HuH-7 (cell line): ENCODE results near the gene TIPARP.
"Not testable (repeated sequence)": the region's sequence is repeated elsewhere in the genome, so short reads cannot be mapped to it uniquely, and the experiment has no call there.

Experiments
- DNase-seq: peaks from one replicate; pipeline ENCODE4 v3.0.0; 2011; ENCODE audit warnings: low spot score

TIPARP gene

GRCh38 chr3:156676768-156677479, 2.5 kb downstream of the TIPARP start:
- no peak for DNase-seq

DNA sequence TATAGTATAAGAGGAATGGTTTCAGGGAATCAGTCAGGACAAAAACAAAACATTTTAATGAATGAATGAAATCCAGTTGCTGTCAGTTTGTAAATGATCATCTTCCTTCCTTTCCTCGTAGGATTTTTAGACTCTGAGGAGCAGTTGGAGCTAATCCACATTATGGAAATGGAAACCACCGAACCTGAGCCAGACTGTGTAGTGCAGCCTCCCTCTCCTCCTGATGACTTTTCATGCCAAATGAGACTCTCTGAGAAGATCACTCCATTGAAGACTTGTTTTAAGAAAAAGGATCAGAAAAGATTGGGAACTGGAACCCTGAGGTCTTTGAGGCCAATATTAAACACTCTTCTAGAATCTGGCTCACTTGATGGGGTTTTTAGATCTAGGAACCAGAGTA, 3.1 kb downstream of the TIPARP start:
- DNase-seq, result no peak

DNA sequence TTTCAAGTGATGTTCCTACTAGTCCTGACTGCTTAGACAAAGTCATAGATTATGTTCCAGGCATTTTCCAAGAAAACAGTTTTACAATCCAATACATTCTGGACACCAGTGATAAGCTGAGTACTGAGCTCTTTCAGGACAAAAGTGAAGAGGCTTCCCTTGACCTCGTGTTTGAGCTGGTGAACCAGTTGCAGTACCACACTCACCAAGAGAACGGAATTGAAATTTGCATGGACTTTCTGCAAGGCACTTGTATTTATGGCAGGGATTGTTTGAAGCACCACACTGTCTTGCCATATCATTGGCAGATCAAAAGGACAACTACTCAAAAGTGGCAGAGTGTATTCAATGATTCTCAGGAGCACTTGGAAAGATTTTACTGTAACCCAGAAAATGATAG, 3.8 kb downstream of the TIPARP start:
- no peak for DNase-seq

GRCh38 chr3:156680243-156680914, 6.0 kb downstream of the TIPARP start:
- no peak for DNase-seq

DNA sequence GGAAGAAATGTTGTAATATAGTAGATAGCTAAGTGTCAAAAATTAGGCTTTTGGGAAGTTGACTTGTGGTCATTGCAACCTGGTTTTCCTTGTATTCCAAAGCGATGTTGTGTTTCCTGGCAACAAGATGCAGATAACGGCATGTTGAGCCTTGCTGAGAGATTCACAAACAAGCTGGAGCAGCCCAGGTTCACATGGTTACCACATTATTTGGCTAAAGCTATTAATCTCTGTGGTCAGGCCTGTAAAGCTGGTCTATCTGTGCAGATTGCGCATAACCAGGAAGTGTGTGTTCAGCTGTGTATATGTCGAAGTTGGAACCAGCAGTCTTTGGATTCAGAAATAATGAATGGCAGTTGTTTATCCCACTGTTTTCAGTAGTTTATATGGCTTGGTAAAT, 6.6 kb downstream of the TIPARP start:
- no peak for DNase-seq

DNA sequence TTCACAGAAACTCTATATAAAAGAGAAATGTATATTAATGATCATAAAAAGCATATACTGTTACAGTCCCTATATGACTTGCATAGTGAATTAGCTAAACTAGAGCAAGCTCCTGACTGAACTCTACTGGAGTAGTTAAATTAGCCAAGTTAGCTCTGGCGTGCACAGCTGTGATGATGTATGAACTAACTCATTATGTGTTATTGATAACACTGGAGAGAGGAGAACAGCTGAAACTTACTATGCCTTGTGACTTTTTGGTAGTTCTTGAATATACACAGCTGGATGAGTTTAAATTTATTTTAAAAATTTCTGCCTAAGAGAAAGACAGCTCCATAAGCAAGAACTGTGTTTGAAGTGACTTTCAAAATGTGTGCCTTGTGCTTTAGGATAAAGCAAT, 8.1 kb downstream of the TIPARP start:
- no peak for DNase-seq

DNA sequence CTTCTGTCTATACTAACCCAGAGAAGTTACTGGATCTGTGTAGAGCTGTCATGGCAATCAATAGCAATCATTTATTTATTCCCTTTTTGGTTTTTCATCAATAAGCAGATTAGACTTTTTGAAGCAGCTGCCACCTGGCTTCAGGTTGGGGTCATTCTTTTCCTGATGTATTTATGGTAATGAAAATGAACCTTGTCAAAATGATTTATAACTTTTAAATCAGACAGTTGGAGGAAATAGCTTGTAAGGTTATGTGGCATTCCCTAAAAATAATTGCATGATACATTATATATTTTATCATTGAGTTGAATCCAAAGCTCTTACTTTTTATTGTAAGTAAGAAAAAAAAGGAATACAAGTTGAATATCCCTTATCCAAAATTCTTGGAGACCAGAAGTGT, 8.6 kb downstream of the TIPARP start:
- DNase-seq, result no peak

DNA sequence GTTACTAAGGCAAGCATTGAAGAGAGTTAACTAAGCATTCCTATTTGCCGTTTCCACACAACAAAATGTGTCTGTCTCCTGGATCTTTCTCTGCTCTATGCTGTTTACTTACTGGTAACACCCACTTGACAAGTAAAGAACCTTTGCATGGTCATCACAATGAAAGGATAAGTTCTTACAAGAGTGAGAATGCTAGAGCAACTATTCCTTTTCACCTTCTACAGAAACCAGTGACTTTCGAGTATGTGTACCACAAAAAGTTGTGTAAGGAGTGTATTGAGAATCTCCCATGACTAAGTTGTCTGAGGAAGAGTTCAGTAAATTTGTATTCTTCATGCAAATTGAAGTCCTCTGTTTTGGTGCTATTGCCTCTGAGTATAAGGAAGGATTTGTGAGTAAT, 10.8 kb downstream of the TIPARP start:
- no peak for DNase-seq

- DNase-seq, result no peak
Measured at GRCh38 chr3:156685752-156686151, 11.4 kb downstream of the TIPARP start.

DNA sequence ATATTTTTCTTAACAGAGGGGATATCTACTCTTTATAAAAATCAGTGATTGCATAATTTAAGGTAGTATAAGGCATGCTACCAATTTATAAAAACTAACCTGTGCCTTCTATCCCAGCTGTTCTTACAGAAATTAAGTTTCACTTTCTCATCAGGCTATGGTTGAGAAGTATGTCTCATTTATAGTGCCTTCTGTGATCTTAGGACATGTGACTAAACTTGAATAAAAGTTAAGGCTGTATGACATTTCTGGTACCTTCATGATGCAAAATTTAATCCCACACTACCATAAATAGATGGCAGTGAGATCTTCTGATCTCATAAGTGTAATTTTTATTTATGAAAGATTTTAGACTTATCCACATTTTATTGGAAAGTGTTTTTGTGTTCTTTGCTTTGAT, 12.6 kb downstream of the TIPARP start:
- DNase-seq, result no peak

- no peak for DNase-seq
Measured at GRCh38 chr3:156688632-156689452, 14.5 kb downstream of the TIPARP start.

DNA sequence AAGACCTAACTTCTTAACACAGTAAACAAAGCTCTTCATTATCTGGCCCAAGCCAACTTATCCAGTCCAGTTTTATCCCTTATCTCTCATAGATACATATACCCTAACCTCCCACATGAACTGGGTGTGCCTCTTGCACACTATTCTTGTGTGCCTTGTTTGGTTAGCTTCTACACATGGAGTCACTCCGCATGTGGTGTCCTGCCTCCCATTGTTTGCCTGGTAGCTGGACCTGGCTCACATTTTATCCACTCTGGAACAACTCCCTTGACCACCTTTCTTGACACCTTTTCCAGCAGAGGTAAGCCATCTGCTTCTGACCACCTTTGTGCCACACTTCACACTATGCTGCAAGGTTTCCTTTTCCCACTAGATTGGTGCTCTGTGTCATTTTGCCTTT, 15.2 kb downstream of the TIPARP start:
- no peak for DNase-seq

DNA sequence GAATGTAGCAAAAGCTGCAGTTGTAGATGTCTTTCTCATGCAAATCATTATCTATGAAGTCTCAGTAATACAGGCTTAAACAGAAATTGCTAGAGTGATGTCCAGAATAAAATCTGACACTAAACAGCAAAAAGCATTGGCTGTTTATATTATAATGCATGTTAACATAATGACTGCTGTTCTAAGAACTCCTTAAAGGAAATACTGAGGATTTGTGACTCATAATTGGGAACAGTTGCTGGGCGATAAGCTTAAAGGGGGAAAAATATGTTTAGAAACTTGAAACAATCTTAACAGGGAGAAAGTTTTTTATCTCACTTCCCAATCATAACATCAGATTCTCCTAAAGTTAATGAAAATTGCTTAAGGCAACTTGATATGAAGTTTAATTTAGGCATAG, 17.5 kb downstream of the TIPARP start:
- no peak for DNase-seq

GRCh38 chr3:156693166-156693565, 18.8 kb downstream of the TIPARP start:
- DNase-seq, result no peak

GRCh38 chr3:156694536-156694935, 20.1 kb downstream of the TIPARP start:
- no peak for DNase-seq

- no peak for DNase-seq
Measured at GRCh38 chr3:156702367-156702766, 28.0 kb downstream of the TIPARP start.

DNA sequence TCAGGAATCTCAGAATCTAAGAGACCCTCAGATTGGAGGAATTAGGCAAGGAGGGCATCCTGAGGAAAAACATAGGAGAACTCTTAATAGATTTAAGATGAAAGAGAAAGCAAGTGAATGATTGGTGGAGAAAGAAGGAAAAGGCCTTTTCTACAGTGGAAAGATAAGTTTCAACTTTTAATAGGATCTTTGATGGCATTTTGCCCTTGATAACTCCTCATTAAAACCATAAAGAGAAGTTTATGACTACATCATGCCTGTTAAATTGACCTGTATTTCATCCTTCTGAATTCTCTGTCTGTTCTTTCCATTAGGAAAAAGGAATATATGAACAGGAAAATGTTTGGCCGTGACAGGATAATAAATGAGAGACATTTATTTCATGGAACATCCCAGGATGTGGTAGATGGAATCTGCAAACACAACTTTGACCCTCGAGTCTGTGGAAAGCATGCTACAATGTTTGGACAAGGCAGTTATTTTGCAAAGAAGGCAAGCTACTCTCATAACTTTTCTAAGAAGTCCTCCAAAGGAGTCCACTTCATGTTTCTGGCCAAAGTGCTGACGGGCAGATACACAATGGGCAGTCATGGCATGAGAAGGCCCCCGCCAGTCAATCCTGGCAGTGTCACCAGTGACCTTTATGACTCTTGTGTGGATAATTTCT, 30.1 kb downstream of the TIPARP start:
- DNase-seq, result no peak

DNA sequence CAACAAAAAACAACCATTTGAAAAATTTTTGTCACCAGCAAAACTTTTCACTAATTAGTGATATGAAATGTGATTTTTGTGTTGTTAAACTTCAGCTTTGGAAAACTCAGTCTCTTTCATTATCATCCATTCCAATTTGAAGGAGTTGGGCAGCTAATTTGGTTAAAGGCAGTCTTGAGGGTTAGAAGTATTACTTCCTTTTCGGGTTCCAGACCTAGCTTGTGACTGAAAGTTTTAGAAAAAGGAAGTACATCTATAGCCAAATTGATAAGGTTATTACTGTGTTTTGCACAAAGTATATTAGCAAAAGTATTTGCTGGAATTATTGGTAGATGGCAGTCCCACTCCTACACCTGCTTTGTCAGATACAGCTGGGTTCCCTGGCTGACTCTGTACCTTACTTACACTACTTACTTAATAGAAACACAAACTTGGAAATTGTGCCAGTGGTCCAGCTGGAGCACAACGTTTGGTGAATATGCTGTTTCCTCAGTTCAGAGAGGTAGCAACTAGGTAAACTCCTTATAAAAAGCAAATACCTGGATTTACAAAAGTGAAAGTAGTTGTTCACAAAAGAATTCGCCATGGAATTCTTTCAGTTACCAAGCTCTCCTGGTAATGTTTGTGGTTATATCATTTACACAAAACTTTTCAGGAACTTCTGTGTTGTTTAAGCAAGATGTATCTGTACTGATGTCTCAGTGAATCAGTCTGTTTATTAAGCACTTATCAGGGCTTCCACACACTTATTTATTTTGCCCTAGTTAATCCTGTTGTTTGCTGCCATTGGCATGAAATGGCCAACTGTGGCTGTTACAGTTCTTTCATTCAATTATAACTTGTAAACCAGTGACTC, 31.6 kb downstream of the TIPARP start:
- DNase-seq, result no peak

DNA sequence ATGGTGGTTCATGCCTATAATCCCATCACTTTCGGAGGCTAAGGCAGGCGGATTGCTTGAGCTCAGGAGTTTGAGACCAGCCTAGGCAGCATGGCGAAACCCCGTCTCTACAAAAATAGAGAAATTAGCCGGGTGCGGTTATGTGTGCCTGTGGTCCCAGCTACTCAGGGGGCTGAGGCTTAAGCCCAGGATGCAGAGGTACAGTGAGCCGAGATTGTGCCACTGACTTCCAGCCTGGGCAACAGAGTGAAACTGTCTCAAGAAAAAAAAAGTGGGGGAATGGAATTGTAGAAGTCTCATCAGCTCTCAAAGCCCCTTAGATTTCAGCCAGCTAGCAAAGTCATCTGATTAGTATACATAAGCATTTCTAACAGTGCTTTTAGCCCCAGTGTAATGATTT, 33.2 kb downstream of the TIPARP start:
- no peak for DNase-seq

DNA sequence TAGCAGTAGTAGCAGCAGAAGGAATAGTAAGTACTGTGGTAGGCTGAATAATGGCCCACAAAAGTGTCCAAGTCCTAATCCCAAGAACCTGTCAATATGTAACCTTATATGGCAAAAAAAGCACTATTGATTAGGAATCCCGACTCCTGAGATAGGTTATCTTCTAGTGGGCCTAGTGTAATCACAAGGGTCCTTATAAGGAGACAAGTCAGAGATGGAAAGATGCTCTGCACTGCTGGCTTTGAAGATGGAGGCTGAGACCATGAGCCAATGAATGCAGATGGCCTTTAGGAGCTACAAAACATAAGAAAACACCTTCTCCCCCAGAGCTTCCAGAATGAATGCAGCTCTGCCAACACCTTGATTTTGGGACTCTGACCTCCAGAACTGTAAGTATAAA, 36.0 kb downstream of the TIPARP start:
- DNase-seq, result no peak

DNA sequence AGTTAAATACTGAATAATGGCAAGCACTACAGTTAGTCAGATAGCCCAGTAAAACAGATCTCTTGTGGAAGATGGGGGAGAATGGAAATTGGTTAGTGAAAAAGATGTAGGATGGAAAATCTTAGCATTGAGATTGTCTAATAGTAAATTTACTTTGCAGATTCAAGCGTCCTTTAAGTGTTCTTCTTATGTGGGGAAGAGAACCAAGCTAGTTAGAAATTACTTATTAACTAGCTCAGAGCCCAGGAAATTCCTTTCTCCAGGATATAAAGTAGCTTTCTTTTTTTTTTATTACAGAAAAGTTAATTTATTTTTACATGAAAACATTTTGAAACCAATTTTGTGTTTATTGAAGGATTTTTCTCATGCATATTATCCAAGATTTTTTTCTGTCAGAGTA, 36.7 kb downstream of the TIPARP start:
- DNase-seq, result no peak

DNA sequence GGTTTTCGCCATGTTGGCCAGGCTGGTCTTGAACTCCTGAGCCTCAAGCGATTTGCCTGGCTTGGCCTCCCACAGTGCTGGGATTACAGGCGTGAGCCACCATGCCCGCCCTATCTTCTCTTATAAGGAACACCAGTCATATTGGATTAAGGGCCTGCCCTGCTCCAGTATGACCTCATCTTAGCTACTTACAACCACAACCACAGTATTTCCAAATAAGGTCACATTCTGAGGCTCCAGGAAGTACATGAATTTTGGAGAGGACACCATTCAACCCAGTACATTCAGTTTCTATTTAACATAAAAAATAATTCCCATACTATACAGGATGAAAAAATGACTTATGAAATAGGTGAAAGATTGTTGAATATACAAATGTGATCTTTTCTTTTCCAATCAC, 37.6 kb downstream of the TIPARP start:
- not testable (repeated sequence) for DNase-seq
